GM21529 (cell line): Measurements from ENCODE around the gene FLT4.

Experiments
- ATAC-seq: cut with Tn5 transposase; IDR thresholded peaks from one replicate; pipeline ENCODE4 v1.9.1; 2021; ENCODE audit not compliant: unreplicated experiment

FLT4 gene

GRCh38 chr5:180643191-180643851, 6.1 kb downstream of the FLT4 start:
- no peak for ATAC-seq

- no peak for ATAC-seq
Observed at GRCh38 chr5:180642779-180643178, 6.6 kb downstream of the FLT4 start.

GRCh38 chr5:180642181-180642775, 7.1 kb downstream of the FLT4 start:
- ATAC-seq = no peak

GRCh38 chr5:180641566-180641900, 7.9 kb downstream of the FLT4 start:
- ATAC-seq = no peak

- no peak for ATAC-seq
Observed at GRCh38 chr5:180640861-180641565, 8.4 kb downstream of the FLT4 start.

- no peak for ATAC-seq
Observed at GRCh38 chr5:180640611-180640860, 8.9 kb downstream of the FLT4 start.

GRCh38 chr5:180639741-180640610, 9.4 kb downstream of the FLT4 start:
- no peak for ATAC-seq

GRCh38 chr5:180639287-180639686, 10.1 kb downstream of the FLT4 start:
- ATAC-seq = no peak

- ATAC-seq = no peak
Observed at GRCh38 chr5:180637962-180638680, 11.3 kb downstream of the FLT4 start.

- ATAC-seq = no peak
Observed at GRCh38 chr5:180636403-180637075, 12.9 kb downstream of the FLT4 start.

- ATAC-seq = no peak
Observed at GRCh38 chr5:180636016-180636402, 13.4 kb downstream of the FLT4 start.

GRCh38 chr5:180633283-180634177, 15.9 kb downstream of the FLT4 start:
- ATAC-seq = no peak

- ATAC-seq = no peak
Observed at GRCh38 chr5:180632768-180633167, 16.6 kb downstream of the FLT4 start.

- ATAC-seq = no peak
Observed at GRCh38 chr5:180631549-180632383, 17.6 kb downstream of the FLT4 start.

GRCh38 chr5:180630426-180630825, 19.0 kb downstream of the FLT4 start:
- ATAC-seq = no peak

- no peak for ATAC-seq
Observed at GRCh38 chr5:180629831-180630382, 19.5 kb downstream of the FLT4 start.

GRCh38 chr5:180628827-180629750, 20.3 kb downstream of the FLT4 start:
- ATAC-seq = no peak
